ENCODE results near the gene BCL2L12. TPM values are rescaled to one million over a fixed set of nuclear protein-coding genes. Genes with fewer than 3 reads are reported as not detected.

BCL2L12 gene
- total and polyA plus RNA-seq, 2 of the 13 experiments (the other 11 are each of a cell fraction or from before 2014, with no cell fraction given): 26.8 to 40.8 TPM

- TF ChIP-seq, protein P1, sequence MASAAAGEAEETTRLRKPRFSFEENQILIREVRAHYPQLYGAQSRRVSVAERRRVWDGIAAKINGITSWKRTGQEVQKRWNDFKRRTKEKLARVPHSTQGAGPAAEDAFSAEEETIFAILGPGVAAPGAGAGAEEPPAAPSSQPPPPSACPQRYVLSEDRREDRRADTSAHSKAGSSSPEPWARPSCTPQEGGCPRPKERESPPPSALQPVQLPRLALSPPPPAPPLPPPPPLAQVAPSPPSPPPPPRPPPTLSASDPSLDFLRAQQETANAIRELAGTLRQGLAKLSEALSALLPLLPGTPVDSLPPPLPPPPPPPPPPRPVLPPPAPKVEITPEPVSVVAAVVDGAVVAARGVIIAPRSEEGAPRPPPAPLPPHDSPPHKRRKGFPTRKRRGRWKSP (CRISPR knock-in tag; IDR thresholded peaks at IDR 0.05): peak; percentile 79; the same call in 1 of the 2 replicates
- TF ChIP-seq, protein P2, sequence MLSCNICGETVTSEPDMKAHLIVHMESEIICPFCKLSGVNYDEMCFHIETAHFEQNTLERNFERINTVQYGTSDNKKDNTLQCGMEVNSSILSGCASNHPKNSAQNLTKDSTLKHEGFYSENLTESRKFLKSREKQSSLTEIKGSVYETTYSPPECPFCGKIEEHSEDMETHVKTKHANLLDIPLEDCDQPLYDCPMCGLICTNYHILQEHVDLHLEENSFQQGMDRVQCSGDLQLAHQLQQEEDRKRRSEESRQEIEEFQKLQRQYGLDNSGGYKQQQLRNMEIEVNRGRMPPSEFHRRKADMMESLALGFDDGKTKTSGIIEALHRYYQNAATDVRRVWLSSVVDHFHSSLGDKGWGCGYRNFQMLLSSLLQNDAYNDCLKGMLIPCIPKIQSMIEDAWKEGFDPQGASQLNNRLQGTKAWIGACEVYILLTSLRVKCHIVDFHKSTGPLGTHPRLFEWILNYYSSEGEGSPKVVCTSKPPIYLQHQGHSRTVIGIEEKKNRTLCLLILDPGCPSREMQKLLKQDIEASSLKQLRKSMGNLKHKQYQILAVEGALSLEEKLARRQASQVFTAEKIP (CRISPR knock-in tag; IDR thresholded peaks at IDR 0.05; ENCODE audit: borderline replicate concordance): no peak
- no peak for TF ChIP-seq ZNF879 (CRISPR knock-in tag; IDR thresholded peaks at IDR 0.05)
- TF ChIP-seq ZBTB40 (IDR thresholded peaks at IDR 0.05): no peak
- peak; percentile 60; the same call in 1 of the 2 replicates for TF ChIP-seq ZBTB40 (CRISPR knock-in tag; IDR thresholded peaks at IDR 0.05)
- TF ChIP-seq NR1H2 (CRISPR knock-in tag; IDR thresholded peaks at IDR 0.05; ENCODE audit: borderline replicate concordance, low read depth): no peak
- TF ChIP-seq ZFP36L2 (CRISPR knock-in tag; IDR thresholded peaks at IDR 0.05): no peak
- no peak for TF ChIP-seq ZEB1 (IDR thresholded peaks at IDR 0.05; ENCODE audit: insufficient replicate concordance, low read depth)
- TF ChIP-seq KDM4B (CRISPR knock-in tag; IDR thresholded peaks at IDR 0.05): peak; percentile 42; the same call in 1 of the 2 replicates
- no peak for TF ChIP-seq THAP7 (CRISPR knock-in tag; IDR thresholded peaks at IDR 0.05)
- TF ChIP-seq ZNF567 (CRISPR knock-in tag; IDR thresholded peaks at IDR 0.05; ENCODE audit: borderline replicate concordance): 0 out of 2 replicates have a peak, but pooled peaks have one; percentile 44
- TF ChIP-seq, protein P3, sequence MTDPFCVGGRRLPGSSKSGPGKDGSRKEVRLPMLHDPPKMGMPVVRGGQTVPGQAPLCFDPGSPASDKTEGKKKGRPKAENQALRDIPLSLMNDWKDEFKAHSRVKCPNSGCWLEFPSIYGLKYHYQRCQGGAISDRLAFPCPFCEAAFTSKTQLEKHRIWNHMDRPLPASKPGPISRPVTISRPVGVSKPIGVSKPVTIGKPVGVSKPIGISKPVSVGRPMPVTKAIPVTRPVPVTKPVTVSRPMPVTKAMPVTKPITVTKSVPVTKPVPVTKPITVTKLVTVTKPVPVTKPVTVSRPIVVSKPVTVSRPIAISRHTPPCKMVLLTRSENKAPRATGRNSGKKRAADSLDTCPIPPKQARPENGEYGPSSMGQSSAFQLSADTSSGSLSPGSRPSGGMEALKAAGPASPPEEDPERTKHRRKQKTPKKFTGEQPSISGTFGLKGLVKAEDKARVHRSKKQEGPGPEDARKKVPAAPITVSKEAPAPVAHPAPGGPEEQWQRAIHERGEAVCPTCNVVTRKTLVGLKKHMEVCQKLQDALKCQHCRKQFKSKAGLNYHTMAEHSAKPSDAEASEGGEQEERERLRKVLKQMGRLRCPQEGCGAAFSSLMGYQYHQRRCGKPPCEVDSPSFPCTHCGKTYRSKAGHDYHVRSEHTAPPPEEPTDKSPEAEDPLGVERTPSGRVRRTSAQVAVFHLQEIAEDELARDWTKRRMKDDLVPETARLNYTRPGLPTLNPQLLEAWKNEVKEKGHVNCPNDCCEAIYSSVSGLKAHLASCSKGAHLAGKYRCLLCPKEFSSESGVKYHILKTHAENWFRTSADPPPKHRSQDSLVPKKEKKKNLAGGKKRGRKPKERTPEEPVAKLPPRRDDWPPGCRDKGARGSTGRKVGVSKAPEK (CRISPR knock-in tag; IDR thresholded peaks at IDR 0.05; ENCODE audit: borderline replicate concordance): no peak
Observed at GRCh38 chr19:49672131-49672919, 6.6 kb downstream of the BCL2L12 start (continued).

Measured in HepG2 (cell line).